DOHH2 (cell line): ENCODE data around the gene PPP2R2C.

Experiments used
- H3F3A ChIP-seq: fragments of 200-600 bp; sonication (generic), shearing (Covaris generic); 2 replicates; pipeline ENCODE4 v1.6.0; 2016; ENCODE audit warnings: antibody characterized with exemption, mild to moderate bottlenecking; ENCODE audit not compliant: control insufficient read depth, insufficient read depth
- H3K27ac ChIP-seq: fragments of 200-600 bp; sonication (generic); 2 replicates; pipeline ENCODE4 v1.5.1; 2014; ENCODE audit warnings: low read depth, mild to moderate bottlenecking, low read length, moderate library complexity
- H3K27me3 ChIP-seq: fragments of 200-600 bp; sonication (generic); 2 replicates; pipeline ENCODE4 v1.6.1; 2014; ENCODE audit warnings: mild to moderate bottlenecking, low read length, mixed read lengths; ENCODE audit not compliant: control insufficient read depth
- H3K36me3 ChIP-seq: fragments of 200-600 bp; sonication (generic); 2 replicates; pipeline ENCODE4 v1.6.1; 2014; ENCODE audit warnings: mild to moderate bottlenecking, low read length, moderate library complexity, mixed read lengths; ENCODE audit not compliant: control insufficient read depth
- H3K4me1 ChIP-seq: fragments of 200-600 bp; sonication (generic); 2 replicates; pipeline ENCODE4 v1.6.1; 2014; ENCODE audit warnings: mild to moderate bottlenecking, low read length, mixed read lengths; ENCODE audit not compliant: control insufficient read depth
- H3K4me2 ChIP-seq: fragments of 200-600 bp; sonication (generic); 2 replicates; pipeline ENCODE4 v1.6.0; 2014; ENCODE audit warnings: mild to moderate bottlenecking, low read length, moderate library complexity
- H3K4me3 ChIP-seq: fragments of 200-600 bp; sonication (generic); 2 replicates; pipeline ENCODE4 v1.5.1; 2014; ENCODE audit warnings: mild to moderate bottlenecking, low read length, mixed read lengths
- H3K79me2 ChIP-seq: fragments of 200-600 bp; sonication (generic); 2 replicates; pipeline ENCODE4 v1.6.1; 2014; ENCODE audit warnings: mild to moderate bottlenecking, low read length, mixed read lengths; ENCODE audit not compliant: control insufficient read depth
- H3K9me2 ChIP-seq: fragments of 200-600 bp; sonication (generic); replicated peaks from 2 replicates; pipeline ENCODE4 v1.6.1; 2014; ENCODE audit warnings: mild to moderate bottlenecking, low read length, mixed read lengths; ENCODE audit not compliant: control insufficient read depth
- H3K9me3 ChIP-seq: fragments of 200-600 bp; sonication (generic); 2 replicates; pipeline ENCODE4 v1.6.1; 2014; ENCODE audit warnings: antibody characterized with exemption, low read length, mixed read lengths; ENCODE audit not compliant: control insufficient read depth, insufficient read depth
- H4K20me1 ChIP-seq: fragments of 200-600 bp; sonication (generic); 2 replicates; pipeline ENCODE4 v1.6.0; 2014; ENCODE audit warnings: low read depth, mild to moderate bottlenecking, antibody characterized with exemption, low read length, moderate library complexity; ENCODE audit not compliant: control insufficient read depth, insufficient read depth
- EZH2phosphoT487 ChIP-seq: fragments of 200-600 bp; sonication (generic); IDR thresholded peaks from 2 replicates; pipeline ENCODE4 v1.6.1; 2017; ENCODE audit warnings: borderline replicate concordance, mild to moderate bottlenecking, antibody characterized with exemption, low read length, moderate library complexity, mixed read lengths
- TF ChIP-seq, protein P1 (sequence below): fragments of 200-600 bp; sonication (generic); IDR thresholded peaks from one replicate; pipeline ENCODE4 v1.5.1; 2014; ENCODE audit warnings: antibody characterized with exemption, mild to moderate bottlenecking, low read depth, low read length; ENCODE audit not compliant: poor library complexity, severe bottlenecking

The PPP2R2C gene

DNA sequence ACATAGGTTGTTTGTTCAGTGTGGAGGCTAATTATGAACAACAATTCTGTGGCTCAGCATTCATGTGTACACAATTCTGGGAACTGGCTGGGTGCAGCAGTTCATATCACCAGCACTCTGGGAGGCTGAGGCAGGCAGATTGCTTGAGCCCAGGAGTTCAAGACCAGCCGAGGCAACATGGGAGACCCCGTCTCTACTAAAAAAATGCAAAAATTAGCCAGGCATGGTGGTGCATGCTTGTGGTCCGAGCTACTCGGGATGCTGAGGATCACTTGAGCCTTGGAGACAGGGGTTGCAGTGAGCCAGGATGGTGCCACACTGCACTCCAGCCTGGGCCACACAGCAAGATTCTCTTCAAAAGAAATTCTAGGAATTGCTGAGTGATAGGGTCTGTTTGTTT is 4.5 kb upstream of the PPP2R2C start:
- Histone ChIP-seq H3K4me1 (no peaks in the 10 kb centered on the region), H3K9me3 (no peaks in the 10 kb centered on the region), H3K4me2 (no peak overlapping the region), H3K27ac (no peak overlapping the region), H3K9me2 (no peaks in the 10 kb centered on the region), H4K20me1 (no peaks in the 10 kb centered on the region), H3K27me3 (peaks cover 2% of the 10 kb centered on the region; the same call in 1 of the 2 replicates), H3F3A (no peaks in the 10 kb centered on the region), H3K36me3 (no peaks in the 10 kb centered on the region), H3K79me2 (no peaks in the 10 kb centered on the region), H3K4me3 (no peak overlapping the region)
- TF ChIP-seq EZH2phosphoT487: no peak
- TF ChIP-seq, protein P1, sequence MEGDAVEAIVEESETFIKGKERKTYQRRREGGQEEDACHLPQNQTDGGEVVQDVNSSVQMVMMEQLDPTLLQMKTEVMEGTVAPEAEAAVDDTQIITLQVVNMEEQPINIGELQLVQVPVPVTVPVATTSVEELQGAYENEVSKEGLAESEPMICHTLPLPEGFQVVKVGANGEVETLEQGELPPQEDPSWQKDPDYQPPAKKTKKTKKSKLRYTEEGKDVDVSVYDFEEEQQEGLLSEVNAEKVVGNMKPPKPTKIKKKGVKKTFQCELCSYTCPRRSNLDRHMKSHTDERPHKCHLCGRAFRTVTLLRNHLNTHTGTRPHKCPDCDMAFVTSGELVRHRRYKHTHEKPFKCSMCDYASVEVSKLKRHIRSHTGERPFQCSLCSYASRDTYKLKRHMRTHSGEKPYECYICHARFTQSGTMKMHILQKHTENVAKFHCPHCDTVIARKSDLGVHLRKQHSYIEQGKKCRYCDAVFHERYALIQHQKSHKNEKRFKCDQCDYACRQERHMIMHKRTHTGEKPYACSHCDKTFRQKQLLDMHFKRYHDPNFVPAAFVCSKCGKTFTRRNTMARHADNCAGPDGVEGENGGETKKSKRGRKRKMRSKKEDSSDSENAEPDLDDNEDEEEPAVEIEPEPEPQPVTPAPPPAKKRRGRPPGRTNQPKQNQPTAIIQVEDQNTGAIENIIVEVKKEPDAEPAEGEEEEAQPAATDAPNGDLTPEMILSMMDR: no peak

GRCh38 chr4:6475492-6476020 is 3.1 kb upstream of the PPP2R2C start:
- H3K79me2 ChIP-seq: no peaks in the 10 kb centered on the region
- H3K9me3 ChIP-seq: no peaks in the 10 kb centered on the region
- H3K27ac ChIP-seq: no peak overlapping the region
- no peaks in the 10 kb centered on the region for H3K36me3 ChIP-seq
- TF ChIP-seq EZH2phosphoT487: no peak
- TF ChIP-seq, protein P1: no peak
- no peaks in the 10 kb centered on the region for H3F3A ChIP-seq
- H3K27me3 ChIP-seq: peaks cover 3% of the 10 kb centered on the region; the same call in 1 of the 2 replicates
- no peaks in the 10 kb centered on the region for H3K4me1 ChIP-seq
- no peak overlapping the region for H3K4me3 ChIP-seq
- no peaks in the 10 kb centered on the region for H3K9me2 ChIP-seq
- no peaks in the 10 kb centered on the region for H4K20me1 ChIP-seq
- no peak overlapping the region for H3K4me2 ChIP-seq

DNA sequence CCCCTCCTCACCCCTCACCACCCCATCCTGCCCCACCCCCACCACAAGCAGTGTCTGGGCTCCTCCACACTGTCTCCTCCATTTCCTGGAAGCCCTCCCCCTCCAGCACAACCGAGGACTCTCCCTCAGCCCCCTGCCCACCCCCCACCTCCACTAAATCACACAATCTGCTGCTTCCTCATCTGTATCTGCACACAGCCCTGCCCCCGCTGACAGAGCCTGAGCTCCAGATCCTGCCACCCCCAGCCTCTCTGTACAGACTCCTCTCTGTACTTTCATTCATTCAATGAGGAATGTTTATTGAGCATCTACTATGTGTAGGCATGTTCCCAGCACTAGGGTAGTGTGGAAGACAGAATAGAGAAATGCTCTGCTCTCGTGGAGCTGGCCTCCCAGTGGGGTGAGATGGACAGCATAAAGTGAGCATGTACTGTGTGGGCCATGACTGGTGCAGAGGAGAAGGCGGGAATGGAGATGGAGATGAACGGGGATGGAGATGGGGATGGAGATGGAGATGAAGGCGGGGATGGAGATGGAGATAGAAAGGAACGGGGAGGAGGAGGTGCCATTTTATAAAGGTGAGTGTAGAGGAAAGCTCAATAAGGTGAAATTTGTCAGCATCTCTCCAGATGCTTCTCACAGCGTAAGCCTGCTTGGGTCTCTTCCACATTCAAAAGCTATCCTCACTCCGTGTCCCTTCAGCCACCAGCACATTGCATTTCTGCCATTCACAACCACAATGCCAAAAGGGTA is 2.5 kb upstream of the PPP2R2C start:
- Histone ChIP-seq H3K27ac (no peak overlapping the region), H4K20me1 (no peaks in the 10 kb centered on the region), H3F3A (no peaks in the 10 kb centered on the region), H3K9me3 (no peaks in the 10 kb centered on the region), H3K4me3 (no peak overlapping the region), H3K79me2 (no peaks in the 10 kb centered on the region), H3K9me2 (no peaks in the 10 kb centered on the region), H3K27me3 (peaks cover 9% of the 10 kb centered on the region; the same call in 1 of the 2 replicates), H3K36me3 (no peaks in the 10 kb centered on the region), H3K4me2 (no peak overlapping the region), H3K4me1 (no peaks in the 10 kb centered on the region)
- no peak for TF ChIP-seq EZH2phosphoT487
- TF ChIP-seq, protein P1: no peak
